ENCODE results near the gene DGKB.
A peak's percentile ranks its signal among the peaks of the same experiment; 100 is the strongest.
"Not testable (repeated sequence)": the region's sequence is repeated elsewhere in the genome, so short reads cannot be mapped to it uniquely, and the experiment has no call there.

The DGKB gene

DNA sequence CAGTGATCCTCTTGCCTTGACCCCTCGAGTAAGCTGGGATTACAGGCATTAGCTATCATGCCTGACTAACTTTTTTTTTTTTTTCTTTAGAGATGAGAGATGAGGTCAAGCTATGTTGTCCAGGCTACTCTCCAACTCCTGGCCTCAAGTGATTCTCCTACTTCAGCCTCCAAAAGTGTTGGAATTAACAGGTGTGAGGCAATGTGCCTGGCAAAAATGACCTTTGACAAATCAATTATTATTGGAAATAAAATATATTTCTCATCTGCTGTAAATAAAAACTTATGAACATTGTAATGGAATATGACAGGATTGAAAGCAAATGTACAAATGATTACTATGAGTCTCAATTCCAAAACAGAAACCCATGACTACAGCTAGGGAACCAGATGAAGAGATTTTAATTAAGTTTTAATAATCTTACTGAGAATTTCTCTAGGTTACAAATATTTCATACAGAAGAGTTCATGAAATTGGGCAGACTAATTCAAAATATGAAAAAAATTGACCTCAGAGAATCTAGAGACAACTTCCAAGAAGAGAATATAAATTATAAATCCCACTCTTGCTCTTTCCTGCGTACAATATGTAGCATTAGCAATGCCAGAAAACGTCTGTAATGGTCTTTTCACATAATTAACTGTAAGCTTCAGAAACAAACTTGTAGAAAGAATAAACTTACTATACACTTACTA is 414.7 kb downstream of the DGKB start:
- H3K9ac ChIP-seq (ENCODE audit: low read length in 2 of 2) = no peak overlapping the region
- H3K27me3 ChIP-seq (ENCODE audit: control insufficient read depth in 1 of 2, insufficient read depth in 2 of 2, low read length in 2 of 2) = no peaks in the 10 kb centered on the region
- H3K36me3 ChIP-seq (ENCODE audit: control insufficient read depth in 2 of 2, insufficient read depth in 2 of 2, low read length in 2 of 2) = no peaks in the 10 kb centered on the region
- no peak overlapping the region for H3K4me3 ChIP-seq (ENCODE audit: low read length in 2 of 2)
- no peaks in the 10 kb centered on the region for H3K4me1 ChIP-seq (ENCODE audit: control insufficient read depth, insufficient read depth, low read length)
- H3K9me3 ChIP-seq (ENCODE audit: control insufficient read depth in 2 of 2, low read length in 2 of 2) = no peaks in the 10 kb centered on the region
- H3K27ac ChIP-seq (ENCODE audit: low read length) = no peak overlapping the region

DNA sequence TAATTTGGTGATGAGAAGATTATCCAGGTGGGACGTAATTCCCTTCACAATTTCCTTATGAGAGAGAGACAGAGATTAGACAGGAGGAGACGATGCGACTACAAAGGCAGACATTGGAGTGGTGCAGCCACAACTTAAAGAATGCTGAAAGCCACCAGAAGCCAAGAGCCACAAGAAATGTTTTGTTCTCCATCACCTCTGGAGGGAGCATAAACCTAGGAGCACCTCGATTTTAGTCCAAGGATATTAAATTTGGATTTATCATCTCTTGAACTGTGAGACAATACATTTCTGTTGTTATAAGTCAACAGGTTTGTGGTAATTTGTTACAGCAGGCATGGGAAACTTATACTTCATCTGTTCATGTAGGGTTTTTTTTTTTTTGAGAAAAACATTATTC is 418.9 kb downstream of the DGKB start:
- no peaks in the 10 kb centered on the region for H3K9me3 ChIP-seq (ENCODE audit: control insufficient read depth in 2 of 2, low read length in 2 of 2)
- no peaks in the 10 kb centered on the region for H3K27me3 ChIP-seq (ENCODE audit: control insufficient read depth in 1 of 2, insufficient read depth in 2 of 2, low read length in 2 of 2)
- no peaks in the 10 kb centered on the region for H3K4me1 ChIP-seq (ENCODE audit: control insufficient read depth, insufficient read depth, low read length)
- no peak overlapping the region for H3K4me3 ChIP-seq (ENCODE audit: low read length in 2 of 2)
- no peak overlapping the region for H3K27ac ChIP-seq (ENCODE audit: low read length)
- H3K9ac ChIP-seq (ENCODE audit: low read length in 2 of 2) = no peak overlapping the region
- H3K36me3 ChIP-seq (ENCODE audit: control insufficient read depth in 2 of 2, insufficient read depth in 2 of 2, low read length in 2 of 2) = no peaks in the 10 kb centered on the region

DNA sequence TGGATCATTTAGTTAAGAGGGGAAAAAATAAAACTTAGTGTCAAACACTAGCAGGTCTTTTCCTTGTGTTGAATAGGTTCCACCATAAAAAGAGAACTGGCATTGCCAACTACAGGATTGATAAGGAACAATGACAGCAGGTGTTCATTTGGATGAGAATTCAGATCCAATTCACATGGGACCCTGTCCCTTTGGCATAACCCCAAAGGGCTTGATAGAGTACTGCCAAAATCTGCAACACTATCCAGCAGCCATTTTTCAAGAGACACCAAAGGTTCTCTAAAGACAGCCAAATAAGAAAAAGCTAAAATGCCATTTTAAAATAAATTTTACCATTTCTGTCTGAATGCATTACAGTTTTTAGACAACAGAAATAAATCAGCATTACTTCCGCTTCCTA is 422.3 kb downstream of the DGKB start:
- no peaks in the 10 kb centered on the region for H3K36me3 ChIP-seq (ENCODE audit: control insufficient read depth in 2 of 2, insufficient read depth in 2 of 2, low read length in 2 of 2)

DNA sequence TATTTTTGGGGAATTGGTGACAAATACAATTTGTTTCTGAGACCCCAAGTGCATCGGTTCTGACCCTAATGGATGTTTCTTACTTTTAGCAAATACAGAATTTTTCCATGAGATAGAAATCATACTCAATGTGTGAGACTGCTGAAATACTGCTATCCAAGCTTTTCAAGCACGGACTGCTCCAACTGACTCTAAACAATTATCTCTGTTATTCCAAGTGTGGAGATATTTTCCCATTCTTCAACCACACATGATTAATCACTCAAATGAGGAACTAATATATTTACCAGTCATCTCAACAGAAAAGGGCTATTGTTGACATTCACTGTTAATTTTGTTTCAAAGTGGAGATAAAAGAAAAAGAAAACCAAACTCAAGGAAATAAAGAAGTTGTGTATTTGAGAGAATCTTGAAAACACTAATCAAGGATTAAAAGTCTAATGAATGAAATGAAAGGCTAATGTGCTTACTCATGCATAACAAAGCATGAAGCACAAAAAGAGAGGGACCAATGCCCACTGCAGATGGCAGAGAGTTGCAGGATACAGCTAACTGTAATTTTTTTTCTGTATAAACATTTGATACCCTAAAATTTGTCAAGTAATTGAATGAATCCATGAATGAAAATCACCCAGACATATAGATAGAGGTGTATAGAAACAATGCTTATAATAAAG is 423.6 kb downstream of the DGKB start:
- Histone ChIP-seq H3K27ac (ENCODE audit: low read length) (no peak overlapping the region), H3K4me1 (ENCODE audit: control insufficient read depth, insufficient read depth, low read length) (no peaks in the 10 kb centered on the region), H3K4me3 (ENCODE audit: low read length in 2 of 2) (no peak overlapping the region), H3K36me3 (ENCODE audit: control insufficient read depth in 2 of 2, insufficient read depth in 2 of 2, low read length in 2 of 2) (no peaks in the 10 kb centered on the region), H3K9ac (ENCODE audit: low read length in 2 of 2) (no peak overlapping the region), H3K9me3 (ENCODE audit: control insufficient read depth in 2 of 2, low read length in 2 of 2) (no peaks in the 10 kb centered on the region), H3K27me3 (ENCODE audit: control insufficient read depth in 1 of 2, insufficient read depth in 2 of 2, low read length in 2 of 2) (no peaks in the 10 kb centered on the region)

More for the DNA sequence above, 422.3 kb downstream of the DGKB start:
- Histone ChIP-seq H3K9me3 (ENCODE audit: control insufficient read depth in 2 of 2, low read length in 2 of 2) (no peaks in the 10 kb centered on the region), H3K4me1 (ENCODE audit: control insufficient read depth, insufficient read depth, low read length) (no peaks in the 10 kb centered on the region), H3K9ac (ENCODE audit: low read length in 2 of 2) (no peak overlapping the region), H3K4me3 (ENCODE audit: low read length in 2 of 2) (no peak overlapping the region), H3K27me3 (ENCODE audit: control insufficient read depth in 1 of 2, insufficient read depth in 2 of 2, low read length in 2 of 2) (no peaks in the 10 kb centered on the region), H3K27ac (ENCODE audit: low read length) (no peak overlapping the region)

DNA sequence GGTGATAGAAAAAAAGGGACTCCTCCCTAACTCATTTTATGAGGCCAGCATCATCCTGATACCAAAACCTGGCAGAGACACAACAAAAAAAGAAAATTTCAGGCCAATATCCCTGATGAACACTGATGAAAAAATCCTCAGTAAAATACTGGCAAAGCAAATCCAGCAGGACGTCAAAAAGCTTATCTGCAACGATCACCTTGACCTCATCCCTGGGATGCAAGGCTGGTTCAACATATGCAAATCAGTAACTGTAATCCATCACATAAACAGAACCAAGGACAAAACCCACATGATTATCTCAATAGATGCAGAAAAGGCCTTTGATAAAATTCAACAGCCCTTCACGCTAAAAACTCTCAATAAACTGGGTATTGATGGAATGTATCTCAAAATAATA is 440.8 kb downstream of the DGKB start:
- not testable (repeated sequence) for H3K9me3 ChIP-seq (ENCODE audit: control insufficient read depth in 2 of 2, low read length in 2 of 2); H3K4me1 ChIP-seq (ENCODE audit: control insufficient read depth, insufficient read depth, low read length); H3K4me3 ChIP-seq (ENCODE audit: low read length in 2 of 2); H3K9ac ChIP-seq (ENCODE audit: low read length in 2 of 2); H3K27me3 ChIP-seq (ENCODE audit: control insufficient read depth in 1 of 2, insufficient read depth in 2 of 2, low read length in 2 of 2); H3K27ac ChIP-seq (ENCODE audit: low read length); H3K36me3 ChIP-seq (ENCODE audit: control insufficient read depth in 2 of 2, insufficient read depth in 2 of 2, low read length in 2 of 2)

DNA sequence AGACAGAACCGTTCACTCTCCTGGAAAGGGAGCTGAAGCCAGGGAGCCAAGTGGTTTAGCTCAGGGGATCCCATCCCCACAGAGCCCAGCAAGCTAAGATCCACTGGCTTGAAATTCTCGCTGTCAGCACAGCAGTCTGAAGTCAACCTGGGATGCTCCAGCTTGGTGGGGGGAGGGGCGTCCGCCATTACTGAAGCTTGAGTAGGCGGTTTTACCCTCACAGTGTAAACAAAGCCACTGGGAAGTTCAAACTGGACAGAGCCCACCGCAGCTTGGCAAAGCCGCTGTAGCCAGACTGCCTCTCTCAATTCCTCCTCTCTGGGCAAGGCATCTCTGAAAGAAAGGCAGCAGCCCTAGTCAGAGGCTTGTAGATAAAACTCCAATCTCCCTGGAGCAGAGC is 443.7 kb downstream of the DGKB start:
- not testable (repeated sequence) for H3K27me3 ChIP-seq (ENCODE audit: control insufficient read depth in 1 of 2, insufficient read depth in 2 of 2, low read length in 2 of 2); H3K9me3 ChIP-seq (ENCODE audit: control insufficient read depth in 2 of 2, low read length in 2 of 2); H3K36me3 ChIP-seq (ENCODE audit: control insufficient read depth in 2 of 2, insufficient read depth in 2 of 2, low read length in 2 of 2); H3K9ac ChIP-seq (ENCODE audit: low read length in 2 of 2); H3K4me3 ChIP-seq (ENCODE audit: low read length in 2 of 2); H3K4me1 ChIP-seq (ENCODE audit: control insufficient read depth, insufficient read depth, low read length); H3K27ac ChIP-seq (ENCODE audit: low read length)

DNA sequence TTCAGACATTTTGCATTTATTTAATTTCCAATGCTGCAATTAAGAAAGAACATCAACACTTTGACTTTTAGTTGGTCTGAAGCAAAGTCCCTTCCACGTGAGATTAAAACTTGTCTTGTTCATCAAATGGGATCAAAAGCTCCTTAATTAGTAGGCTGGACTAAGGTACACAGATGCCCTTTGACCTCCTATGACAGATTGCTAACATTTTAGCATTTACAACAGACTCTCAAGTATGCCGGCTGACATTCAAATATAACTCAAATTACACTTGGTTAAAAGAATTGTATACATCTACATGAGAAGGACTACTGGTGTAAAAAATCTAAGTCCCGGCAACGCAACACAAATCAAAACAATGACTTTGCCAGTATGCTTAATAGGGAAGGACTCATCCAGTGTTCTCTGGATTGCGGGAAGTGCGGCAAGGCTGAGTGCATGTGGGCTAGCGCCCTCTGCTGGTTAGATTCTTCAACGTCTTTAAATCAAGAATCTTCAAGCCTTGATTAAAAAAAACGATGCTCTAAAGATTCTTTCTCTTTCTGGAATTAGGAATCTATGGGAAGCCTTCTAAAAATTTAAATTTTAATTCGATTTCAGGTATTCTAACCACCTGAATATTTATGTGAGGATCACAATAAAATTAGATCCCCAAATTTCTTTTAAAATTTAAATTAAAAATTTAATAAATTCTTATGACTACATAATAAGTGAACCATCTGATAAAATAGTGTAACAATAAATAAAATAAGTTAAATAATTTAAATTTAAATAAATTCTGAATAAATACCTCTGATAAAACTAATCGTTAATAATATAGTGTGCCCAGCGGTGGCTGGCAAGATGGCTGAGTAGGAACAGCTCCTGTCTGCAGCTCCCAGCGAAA is 444.7 kb downstream of the DGKB start:
- H3K36me3 ChIP-seq (ENCODE audit: control insufficient read depth in 2 of 2, insufficient read depth in 2 of 2, low read length in 2 of 2) = no peaks in the 10 kb centered on the region
- H3K27me3 ChIP-seq (ENCODE audit: control insufficient read depth in 1 of 2, insufficient read depth in 2 of 2, low read length in 2 of 2) = no peaks in the 10 kb centered on the region
- no peak overlapping the region for H3K9ac ChIP-seq (ENCODE audit: low read length in 2 of 2)
- H3K4me1 ChIP-seq (ENCODE audit: control insufficient read depth, insufficient read depth, low read length) = no peaks in the 10 kb centered on the region
- no peak overlapping the region for H3K27ac ChIP-seq (ENCODE audit: low read length)
- H3K4me3 ChIP-seq (ENCODE audit: low read length in 2 of 2) = peak overlapping the region; percentile 55 to 59
- H3K9me3 ChIP-seq (ENCODE audit: control insufficient read depth in 2 of 2, low read length in 2 of 2) = no peaks in the 10 kb centered on the region

DNA sequence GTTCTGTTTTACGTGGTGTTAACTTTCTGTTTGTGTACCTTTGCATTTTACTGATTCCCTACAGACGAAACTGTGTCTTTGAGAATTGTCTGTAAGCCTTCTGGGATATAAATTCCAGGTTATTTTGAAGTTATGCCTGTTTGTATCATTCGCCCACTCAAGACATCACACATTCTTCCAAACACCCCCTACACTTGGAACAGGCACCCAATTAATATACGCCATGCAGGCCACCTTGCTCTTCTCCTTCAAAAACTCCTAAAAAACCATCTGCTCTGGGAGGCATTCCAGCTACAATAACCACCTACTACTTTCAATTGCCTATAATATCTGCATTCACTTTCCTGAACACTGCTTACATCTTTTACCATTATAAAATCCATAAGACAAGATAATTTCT is 453.3 kb downstream of the DGKB start:
- no peaks in the 10 kb centered on the region for H3K9me3 ChIP-seq (ENCODE audit: control insufficient read depth in 2 of 2, low read length in 2 of 2)
- H3K9ac ChIP-seq (ENCODE audit: low read length in 2 of 2) = no peak overlapping the region
- no peak overlapping the region for H3K27ac ChIP-seq (ENCODE audit: low read length)
- H3K36me3 ChIP-seq (ENCODE audit: control insufficient read depth in 2 of 2, insufficient read depth in 2 of 2, low read length in 2 of 2) = no peaks in the 10 kb centered on the region
- H3K27me3 ChIP-seq (ENCODE audit: control insufficient read depth in 1 of 2, insufficient read depth in 2 of 2, low read length in 2 of 2) = no peaks in the 10 kb centered on the region
- no peak overlapping the region for H3K4me3 ChIP-seq (ENCODE audit: low read length in 2 of 2)
- no peaks in the 10 kb centered on the region for H3K4me1 ChIP-seq (ENCODE audit: control insufficient read depth, insufficient read depth, low read length)

DNA sequence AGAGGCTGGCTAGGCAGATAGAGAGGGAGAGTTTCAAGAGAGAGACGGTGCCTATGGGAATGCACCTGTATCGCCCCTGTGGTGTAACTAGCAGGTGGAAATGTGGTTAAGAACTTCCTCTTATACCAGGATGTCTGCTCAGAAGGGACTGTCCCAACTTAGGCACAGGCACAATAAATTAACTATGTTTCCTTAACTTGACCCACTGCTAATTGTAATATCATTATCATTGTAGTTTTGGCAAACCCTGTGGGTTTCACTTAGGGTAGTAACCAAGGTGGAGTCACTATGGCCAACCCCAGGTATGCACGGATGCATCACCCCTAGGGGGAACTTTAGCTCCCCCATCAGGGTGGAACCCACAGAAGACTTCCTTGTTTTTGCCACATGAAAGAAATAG is 455.7 kb downstream of the DGKB start:
- Histone ChIP-seq H3K27me3 (ENCODE audit: control insufficient read depth in 1 of 2, insufficient read depth in 2 of 2, low read length in 2 of 2) (no peaks in the 10 kb centered on the region), H3K9ac (ENCODE audit: low read length in 2 of 2) (no peak overlapping the region), H3K4me3 (ENCODE audit: low read length in 2 of 2) (no peak overlapping the region), H3K4me1 (ENCODE audit: control insufficient read depth, insufficient read depth, low read length) (no peaks in the 10 kb centered on the region), H3K27ac (ENCODE audit: low read length) (no peak overlapping the region), H3K9me3 (ENCODE audit: control insufficient read depth in 2 of 2, low read length in 2 of 2) (no peaks in the 10 kb centered on the region), H3K36me3 (ENCODE audit: control insufficient read depth in 2 of 2, insufficient read depth in 2 of 2, low read length in 2 of 2) (no peaks in the 10 kb centered on the region)

DNA sequence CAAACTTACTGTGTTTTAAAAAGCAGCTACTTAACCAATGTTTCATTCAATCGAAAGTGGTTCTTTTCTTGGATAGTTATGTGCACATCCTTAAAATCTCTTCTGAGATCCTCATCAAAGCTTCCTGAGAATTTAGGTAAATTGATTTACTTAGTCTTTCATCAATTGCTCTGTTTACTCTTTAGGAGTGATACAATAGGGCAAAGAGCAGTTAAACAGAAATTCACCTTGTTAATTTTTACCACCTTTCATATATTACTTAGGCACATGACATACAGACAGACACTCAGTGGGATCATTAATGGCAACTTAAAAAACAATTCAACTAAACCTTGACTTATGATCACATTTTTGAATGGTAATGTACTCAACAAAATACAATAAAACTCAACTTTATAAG is 456.3 kb downstream of the DGKB start:
- Histone ChIP-seq H3K9me3 (ENCODE audit: control insufficient read depth in 2 of 2, low read length in 2 of 2) (no peaks in the 10 kb centered on the region), H3K36me3 (ENCODE audit: control insufficient read depth in 2 of 2, insufficient read depth in 2 of 2, low read length in 2 of 2) (no peaks in the 10 kb centered on the region), H3K9ac (ENCODE audit: low read length in 2 of 2) (no peak overlapping the region), H3K4me1 (ENCODE audit: control insufficient read depth, insufficient read depth, low read length) (no peaks in the 10 kb centered on the region), H3K27me3 (ENCODE audit: control insufficient read depth in 1 of 2, insufficient read depth in 2 of 2, low read length in 2 of 2) (no peaks in the 10 kb centered on the region), H3K4me3 (ENCODE audit: low read length in 2 of 2) (no peak overlapping the region), H3K27ac (ENCODE audit: low read length) (no peak overlapping the region)
